WTC11 (cell line): ENCODE data around the gene C12orf43. TPM values are rescaled to one million over a fixed set of nuclear protein-coding genes. Genes with fewer than 3 reads are reported as not detected.

Experiments used
- ATAC-seq: fragments of 200-7000 bp; cut with Tn5 transposase; 2 replicates; pipeline ENCODE4 v1.10.0; 2021; ENCODE audit warnings: mild to moderate bottlenecking, moderate library complexity
- CTCF ChIA-PET: fragments of 300-600 bp; sonication (Branson Sonifier 250); formaldehyde crosslinking; loops from one replicate; lab custom pipeline; 2021; ENCODE audit warnings: antibody characterized with exemption; lab: Charles Lee
- POLR2A ChIA-PET: fragments of 350-600 bp; sonication (Branson Sonifier 250); formaldehyde crosslinking; loops from one replicate; lab custom pipeline; 2021; ENCODE audit warnings: antibody characterized with exemption; lab: Charles Lee
- DNase-seq: peaks from one replicate; pipeline ENCODE4 v3.0.0; 2021; ENCODE audit warnings: low spot score
- H3K27ac Mint-ChIP-seq: 2 replicates; pipeline ENCODE4 v1.8.0; 2021; ENCODE audit warnings: mixed read lengths
- H3K27me3 Mint-ChIP-seq: 2 replicates; pipeline ENCODE4 v1.8.0; 2021; ENCODE audit warnings: low read depth, mild to moderate bottlenecking, moderate library complexity, mixed read lengths
- H3K36me3 Mint-ChIP-seq: 2 replicates; pipeline ENCODE4 v1.8.0; 2021; ENCODE audit warnings: mixed read lengths
- H3K4me1 Mint-ChIP-seq: 2 replicates; pipeline ENCODE4 v1.8.0; 2022; ENCODE audit warnings: mixed read lengths
- H3K4me3 Mint-ChIP-seq: 2 replicates; pipeline ENCODE4 v1.8.0; 2021; ENCODE audit warnings: mild to moderate bottlenecking, moderate library complexity, mixed read lengths
- H3K9me3 Mint-ChIP-seq: 2 replicates; pipeline ENCODE4 v1.8.0; 2021; ENCODE audit warnings: mixed read lengths
- AFF4 ChIP-seq: sonication (generic); formaldehyde crosslinking; IDR thresholded peaks from 2 replicates; pipeline ENCODE4 v1.8.1; 2023; ENCODE audit warnings: mild to moderate bottlenecking, missing genetic modification reagents, borderline replicate concordance
- AR ChIP-seq: fragments of 250-450 bp; sonication (Bioruptor Pico); IDR thresholded peaks from 2 replicates; pipeline ENCODE4 v1.9.0; 2021; ENCODE audit warnings: mild to moderate bottlenecking
- ARID4B ChIP-seq: sonication (generic); formaldehyde crosslinking; IDR thresholded peaks from 2 replicates; pipeline ENCODE4 v1.8.0; 2023; ENCODE audit warnings: missing genetic modification reagents, mild to moderate bottlenecking, borderline replicate concordance
- ATF2 ChIP-seq: sonication (generic); formaldehyde crosslinking; IDR thresholded peaks from 2 replicates; pipeline ENCODE4 v1.8.1; 2022; ENCODE audit warnings: low read depth, missing genetic modification reagents, borderline replicate concordance
- ATF6 ChIP-seq: sonication (generic); formaldehyde crosslinking; IDR thresholded peaks from 2 replicates; pipeline ENCODE4 v1.8.1; 2023; ENCODE audit warnings: mild to moderate bottlenecking, missing genetic modification reagents
- CBFB ChIP-seq: sonication (generic); formaldehyde crosslinking; IDR thresholded peaks from 2 replicates; pipeline ENCODE4 v1.8.1; 2022; ENCODE audit warnings: mild to moderate bottlenecking, low read depth, missing genetic modification reagents
- EMX1 ChIP-seq: fragments of 250-450 bp; sonication (Bioruptor Pico); IDR thresholded peaks from 2 replicates; pipeline ENCODE4 v1.8.0; 2021; ENCODE audit warnings: mild to moderate bottlenecking
- FOXK1 ChIP-seq: sonication (generic); formaldehyde crosslinking; IDR thresholded peaks from 2 replicates; pipeline ENCODE4 v1.8.0; 2022; ENCODE audit warnings: mild to moderate bottlenecking, moderate library complexity, missing genetic modification reagents
- FOXP1 ChIP-seq: sonication (generic); formaldehyde crosslinking; IDR thresholded peaks from 2 replicates; pipeline ENCODE4 v1.8.0; 2022; ENCODE audit warnings: missing genetic modification reagents, mild to moderate bottlenecking, moderate library complexity, borderline replicate concordance
- GABPB1 ChIP-seq: sonication (generic); formaldehyde crosslinking; IDR thresholded peaks from 2 replicates; pipeline ENCODE4 v1.8.1; 2023; ENCODE audit warnings: mild to moderate bottlenecking, missing genetic modification reagents
- GTF2I ChIP-seq: fragments of 250-450 bp; sonication (Bioruptor Pico); conservative IDR thresholded peaks from 2 replicates; pipeline ENCODE4 v1.4.0; 2021; ENCODE audit warnings: mild to moderate bottlenecking
- HMGXB4 ChIP-seq: sonication (generic); formaldehyde crosslinking; IDR thresholded peaks from 2 replicates; pipeline ENCODE4 v1.8.1; 2023; ENCODE audit warnings: mild to moderate bottlenecking, moderate library complexity, missing genetic modification reagents
- MXD4 ChIP-seq: fragments of 250-450 bp; sonication (Bioruptor Pico); IDR thresholded peaks from 2 replicates; pipeline ENCODE4 v1.8.0; 2021; ENCODE audit warnings: mild to moderate bottlenecking, moderate library complexity, borderline replicate concordance
- MYBL2 ChIP-seq: sonication (generic); formaldehyde crosslinking; IDR thresholded peaks from 2 replicates; pipeline ENCODE4 v1.8.1; 2023; ENCODE audit warnings: mild to moderate bottlenecking, moderate library complexity, missing genetic modification reagents
- NFE2L1 ChIP-seq: sonication (generic); formaldehyde crosslinking; IDR thresholded peaks from 2 replicates; pipeline ENCODE4 v1.8.1; 2023; ENCODE audit warnings: missing genetic modification reagents
- SOX15 ChIP-seq: fragments of 250-450 bp; sonication (Bioruptor Pico); IDR thresholded peaks from 2 replicates; pipeline ENCODE4 v1.9.0; 2021; ENCODE audit warnings: mild to moderate bottlenecking
- TEAD4 ChIP-seq: sonication (generic); formaldehyde crosslinking; IDR thresholded peaks from 2 replicates; pipeline ENCODE4 v1.8.0; 2022; ENCODE audit warnings: mild to moderate bottlenecking, missing genetic modification reagents
- USF1 ChIP-seq: sonication (generic); formaldehyde crosslinking; IDR thresholded peaks from 2 replicates; pipeline ENCODE4 v1.8.0; 2022; ENCODE audit warnings: mild to moderate bottlenecking, missing genetic modification reagents
- ZBTB21 ChIP-seq: sonication (generic); formaldehyde crosslinking; IDR thresholded peaks from 2 replicates; pipeline ENCODE4 v1.8.1; 2023; ENCODE audit warnings: mild to moderate bottlenecking, missing genetic modification reagents, borderline replicate concordance
- ZNF219 ChIP-seq: sonication (generic); formaldehyde crosslinking; IDR thresholded peaks from 2 replicates; pipeline ENCODE4 v1.8.0; 2023; ENCODE audit warnings: missing genetic modification reagents, mild to moderate bottlenecking, borderline replicate concordance
- total RNA-seq: library from RNA; stranded (reverse); gene quantifications from 3 replicates; pipeline ENCODE4 v1.2.3, GENCODE V29; 2021

Gene C12orf43
- total RNA-seq, 1 experiment from 2014 or later = 20.7 TPM

GRCh38 chr12:120979220-120979861, 36.9 kb downstream of the C12orf43 start:
- ChIA-PET CTCF (interaction anchor here (4.6 kb wide), 1 partner anchor 26 kb away, joined by 35 read pairs; no protein-coding TSS in a partner anchor), POLR2A (no interaction called here)
- ATAC-seq (no peak), DNase-seq (no peak)
- Mint-ChIP-seq H3K36me3 (no peaks in the 10 kb centered on the region), H3K4me1 (peaks cover 15% of the 10 kb centered on the region), H3K4me3 (no peak overlapping the region), H3K9me3 (no peaks in the 10 kb centered on the region), H3K27ac (no peak overlapping the region), H3K27me3 (no peaks in the 10 kb centered on the region)
- no peak for TF ChIP-seq GABPB1 (CRISPR knock-in tag)
- no peak for TF ChIP-seq FOXK1
- no peak for TF ChIP-seq FOXP1 (CRISPR knock-in tag)
- TF ChIP-seq ZNF219 = no peak
- no peak for TF ChIP-seq ATF6 (CRISPR knock-in tag)
- no peak for TF ChIP-seq CBFB (CRISPR knock-in tag)
- no peak for TF ChIP-seq NFE2L1
- no peak for TF ChIP-seq ARID4B (CRISPR knock-in tag)
- no peak for TF ChIP-seq USF1 (CRISPR knock-in tag)
- TF ChIP-seq MXD4 (CRISPR knock-in tag) = no peak
- no peak for TF ChIP-seq HMGXB4
- TF ChIP-seq GTF2I (CRISPR knock-in tag) = no peak
- no peak for TF ChIP-seq SOX15 (CRISPR knock-in tag)
- no peak for TF ChIP-seq EMX1 (CRISPR knock-in tag)
- no peak for TF ChIP-seq MYBL2 (CRISPR knock-in tag)
- no peak for TF ChIP-seq ATF2
- no peak for TF ChIP-seq ZBTB21 (CRISPR knock-in tag)
- no peak for TF ChIP-seq AFF4 (CRISPR knock-in tag)
- no peak for TF ChIP-seq TEAD4 (CRISPR knock-in tag)
- TF ChIP-seq AR (CRISPR knock-in tag) = no peak
